ENCODE results near the gene ANKRD52. TPM values are rescaled to one million over a fixed set of nuclear protein-coding genes. Genes with fewer than 3 reads are reported as not detected.

The ANKRD52 gene
- total and polyA plus RNA-seq, 4 donors = 20.9 to 54.7 (median 32.9) TPM

GRCh38 chr12:56220611-56221231, 37.5 kb downstream of the ANKRD52 start:
- H3K36me3 ChIP-seq (ENCODE audit: control insufficient read depth, insufficient read depth, low read length) = peaks cover 14% of the 10 kb centered on the region
- peak overlapping the region; percentile 96 for H3K4me3 ChIP-seq (ENCODE audit: low read depth, low read length)
- H3K27me3 ChIP-seq (ENCODE audit: control insufficient read depth, insufficient read depth, low read length) = no peaks in the 10 kb centered on the region
- H3K4me1 ChIP-seq (ENCODE audit: control insufficient read depth, insufficient read depth, low read length) = peaks cover 48% of the 10 kb centered on the region
- no peak for DNase-seq (ENCODE audit: low read depth in 4 of 6, low spot score in 6 of 6)
- WGBS (ENCODE audit: insufficient coverage) = 34% methylated on average over 5 of the region's 10 CpGs
- H3K27ac ChIP-seq (ENCODE audit: low read depth, low read length) = peak overlapping the region; percentile 100
- no peaks in the 10 kb centered on the region for H3K9me3 ChIP-seq (ENCODE audit: control insufficient read depth, insufficient read depth, low read length)

GRCh38 chr12:56219840-56220239, 38.3 kb downstream of the ANKRD52 start:
- DNase-seq (ENCODE audit: low read depth in 4 of 6, low spot score in 6 of 6) = no peak
- Histone ChIP-seq H3K27ac (ENCODE audit: low read depth, low read length) (no peak overlapping the region), H3K36me3 (ENCODE audit: control insufficient read depth, insufficient read depth, low read length) (peaks cover 23% of the 10 kb centered on the region), H3K4me3 (ENCODE audit: low read depth, low read length) (no peak overlapping the region), H3K9me3 (ENCODE audit: control insufficient read depth, insufficient read depth, low read length) (no peaks in the 10 kb centered on the region), H3K4me1 (ENCODE audit: control insufficient read depth, insufficient read depth, low read length) (peaks cover 40% of the 10 kb centered on the region), H3K27me3 (ENCODE audit: control insufficient read depth, insufficient read depth, low read length) (no peaks in the 10 kb centered on the region)
- 93% methylated on average over 3 of the region's 9 CpGs for WGBS (ENCODE audit: insufficient coverage)

- WGBS (ENCODE audit: insufficient coverage) = 100% methylated on average over 3 of the region's 3 CpGs
Measured at GRCh38 chr12:56216461-56216860, 41.7 kb downstream of the ANKRD52 start.

GRCh38 chr12:56213878-56214277, 44.3 kb downstream of the ANKRD52 start:
- no peaks in the 10 kb centered on the region for H3K9me3 ChIP-seq (ENCODE audit: control insufficient read depth, insufficient read depth, low read length)
- peaks cover 79% of the 10 kb centered on the region for H3K36me3 ChIP-seq (ENCODE audit: control insufficient read depth, insufficient read depth, low read length)
- H3K27ac ChIP-seq (ENCODE audit: low read depth, low read length) = no peak overlapping the region
- H3K4me3 ChIP-seq (ENCODE audit: low read depth, low read length) = no peak overlapping the region
- DNase-seq (ENCODE audit: low read depth in 4 of 6, low spot score in 6 of 6) = no peak
- WGBS (ENCODE audit: insufficient coverage) = 100% methylated on average over 3 of the region's 5 CpGs
- H3K27me3 ChIP-seq (ENCODE audit: control insufficient read depth, insufficient read depth, low read length) = no peaks in the 10 kb centered on the region
- no peaks in the 10 kb centered on the region for H3K4me1 ChIP-seq (ENCODE audit: control insufficient read depth, insufficient read depth, low read length)

More at GRCh38 chr12:56216461-56216860, 41.7 kb downstream of the ANKRD52 start:
- Histone ChIP-seq H3K36me3 (ENCODE audit: control insufficient read depth, insufficient read depth, low read length) (peaks cover 55% of the 10 kb centered on the region), H3K9me3 (ENCODE audit: control insufficient read depth, insufficient read depth, low read length) (no peaks in the 10 kb centered on the region), H3K27me3 (ENCODE audit: control insufficient read depth, insufficient read depth, low read length) (no peaks in the 10 kb centered on the region), H3K27ac (ENCODE audit: low read depth, low read length) (no peak overlapping the region), H3K4me3 (ENCODE audit: low read depth, low read length) (no peak overlapping the region), H3K4me1 (ENCODE audit: control insufficient read depth, insufficient read depth, low read length) (peaks cover 15% of the 10 kb centered on the region)
- DNase-seq (ENCODE audit: low read depth in 4 of 6, low spot score in 6 of 6) = no peak

GRCh38 chr12:56212361-56212760, 45.8 kb downstream of the ANKRD52 start:
- H3K4me3 ChIP-seq (ENCODE audit: low read depth, low read length) = no peak overlapping the region
- no peaks in the 10 kb centered on the region for H3K9me3 ChIP-seq (ENCODE audit: control insufficient read depth, insufficient read depth, low read length)
- H3K36me3 ChIP-seq (ENCODE audit: control insufficient read depth, insufficient read depth, low read length) = peaks cover 88% of the 10 kb centered on the region
- DNase-seq (ENCODE audit: low read depth in 4 of 6, low spot score in 6 of 6) = no peak
- no peak overlapping the region for H3K27ac ChIP-seq (ENCODE audit: low read depth, low read length)
- no CpG with 5 or more reads among the region's 1 CpG for WGBS (ENCODE audit: insufficient coverage)
- no peaks in the 10 kb centered on the region for H3K27me3 ChIP-seq (ENCODE audit: control insufficient read depth, insufficient read depth, low read length)
- no peaks in the 10 kb centered on the region for H3K4me1 ChIP-seq (ENCODE audit: control insufficient read depth, insufficient read depth, low read length)

- no peaks in the 10 kb centered on the region for H3K27me3 ChIP-seq (ENCODE audit: control insufficient read depth, insufficient read depth, low read length)
- H3K4me1 ChIP-seq (ENCODE audit: control insufficient read depth, insufficient read depth, low read length) = no peaks in the 10 kb centered on the region
- 72% methylated on average over 6 of the region's 6 CpGs for WGBS (ENCODE audit: insufficient coverage)
- no peaks in the 10 kb centered on the region for H3K9me3 ChIP-seq (ENCODE audit: control insufficient read depth, insufficient read depth, low read length)
- DNase-seq (ENCODE audit: low read depth in 4 of 6, low spot score in 6 of 6) = no peak
- no peak overlapping the region for H3K4me3 ChIP-seq (ENCODE audit: low read depth, low read length)
- H3K36me3 ChIP-seq (ENCODE audit: control insufficient read depth, insufficient read depth, low read length) = peaks cover 77% of the 10 kb centered on the region
- no peak overlapping the region for H3K27ac ChIP-seq (ENCODE audit: low read depth, low read length)
Measured at GRCh38 chr12:56208006-56208405, 50.2 kb downstream of the ANKRD52 start.

- no peaks in the 10 kb centered on the region for H3K9me3 ChIP-seq (ENCODE audit: control insufficient read depth, insufficient read depth, low read length)
- peak in 2 of 6 donors; percentile 42 to 60 for DNase-seq (ENCODE audit: low read depth in 4 of 6, low spot score in 6 of 6)
- 50% methylated on average over 11 of the region's 14 CpGs for WGBS (ENCODE audit: insufficient coverage)
- H3K36me3 ChIP-seq (ENCODE audit: control insufficient read depth, insufficient read depth, low read length) = peaks cover 64% of the 10 kb centered on the region
- H3K4me1 ChIP-seq (ENCODE audit: control insufficient read depth, insufficient read depth, low read length) = no peaks in the 10 kb centered on the region
- H3K27me3 ChIP-seq (ENCODE audit: control insufficient read depth, insufficient read depth, low read length) = no peaks in the 10 kb centered on the region
- H3K27ac ChIP-seq (ENCODE audit: low read depth, low read length) = no peak overlapping the region
- no peak overlapping the region for H3K4me3 ChIP-seq (ENCODE audit: low read depth, low read length)
Measured at GRCh38 chr12:56206452-56207166, 51.6 kb downstream of the ANKRD52 start.

- H3K4me1 ChIP-seq (ENCODE audit: control insufficient read depth, insufficient read depth, low read length) = no peaks in the 10 kb centered on the region
- H3K9me3 ChIP-seq (ENCODE audit: control insufficient read depth, insufficient read depth, low read length) = no peaks in the 10 kb centered on the region
- H3K4me3 ChIP-seq (ENCODE audit: low read depth, low read length) = no peak overlapping the region
- no peak for DNase-seq (ENCODE audit: low read depth in 4 of 6, low spot score in 6 of 6)
- H3K36me3 ChIP-seq (ENCODE audit: control insufficient read depth, insufficient read depth, low read length) = peaks cover 54% of the 10 kb centered on the region
- H3K27me3 ChIP-seq (ENCODE audit: control insufficient read depth, insufficient read depth, low read length) = no peaks in the 10 kb centered on the region
- H3K27ac ChIP-seq (ENCODE audit: low read depth, low read length) = no peak overlapping the region
Measured at GRCh38 chr12:56205445-56205844, 52.7 kb downstream of the ANKRD52 start.

GRCh38 chr12:56204275-56204674, 53.9 kb downstream of the ANKRD52 start:
- no peak overlapping the region for H3K4me3 ChIP-seq (ENCODE audit: low read depth, low read length)
- no peak for DNase-seq (ENCODE audit: low read depth in 4 of 6, low spot score in 6 of 6)
- no peaks in the 10 kb centered on the region for H3K4me1 ChIP-seq (ENCODE audit: control insufficient read depth, insufficient read depth, low read length)
- H3K27me3 ChIP-seq (ENCODE audit: control insufficient read depth, insufficient read depth, low read length) = no peaks in the 10 kb centered on the region
- H3K36me3 ChIP-seq (ENCODE audit: control insufficient read depth, insufficient read depth, low read length) = peaks cover 42% of the 10 kb centered on the region
- no peaks in the 10 kb centered on the region for H3K9me3 ChIP-seq (ENCODE audit: control insufficient read depth, insufficient read depth, low read length)
- no peak overlapping the region for H3K27ac ChIP-seq (ENCODE audit: low read depth, low read length)

- Histone ChIP-seq H3K4me1 (ENCODE audit: control insufficient read depth, insufficient read depth, low read length) (no peaks in the 10 kb centered on the region), H3K9me3 (ENCODE audit: control insufficient read depth, insufficient read depth, low read length) (no peaks in the 10 kb centered on the region), H3K36me3 (ENCODE audit: control insufficient read depth, insufficient read depth, low read length) (peaks cover 28% of the 10 kb centered on the region), H3K27ac (ENCODE audit: low read depth, low read length) (no peak overlapping the region), H3K4me3 (ENCODE audit: low read depth, low read length) (no peak overlapping the region), H3K27me3 (ENCODE audit: control insufficient read depth, insufficient read depth, low read length) (no peaks in the 10 kb centered on the region)
- DNase-seq (ENCODE audit: low read depth in 4 of 6, low spot score in 6 of 6) = no peak
- whole genome bisulfite sequencing (ENCODE audit: insufficient coverage) = no CpG with 5 or more reads among the region's 2 CpGs
Measured at GRCh38 chr12:56202838-56203237, 55.3 kb downstream of the ANKRD52 start.
